HepG2 (cell line): ENCODE results near the gene RBMS2. TPM values are rescaled to one million over a fixed set of nuclear protein-coding genes. Genes with fewer than 3 reads are reported as not detected.

Experiments
- ATAC-seq: fragments of 200-7000 bp; cut with Tn5 transposase; 3 replicates; pipeline ENCODE4 v1.9.1; 2020; ENCODE audit warnings: mild to moderate bottlenecking, moderate library complexity
- BruUV-seq: library from RNA; stranded (reverse); fragments of 400-500 nt; replicated peaks from 2 replicates; lab custom pipeline; 2021; lab: Mats Ljungman, UMichigan
- CTCF ChIA-PET: fragments of 300-600 bp; formaldehyde crosslinking; extraction: SDS; loops from one replicate; lab custom pipeline; 2021; ENCODE audit warnings: low total read pairs, inconsistent platforms, low intra/inter-chr PET ratio; lab: Yijun Ruan, JAX
- POLR2A ChIA-PET: fragments of 350-600 bp; sonication (Branson Sonifier 250); formaldehyde crosslinking; loops from one replicate; lab custom pipeline; 2020; ENCODE audit warnings: antibody characterized with exemption, inconsistent platforms; lab: Yijun Ruan, JAX
- DNase-seq: peaks from one replicate; pipeline ENCODE4 v3.0.0-alpha.2; 2015; ENCODE audit warnings: low spot score
- FAIRE-seq: peaks from 3 replicates; lab custom pipeline; 2011; peaks lifted over from hg19 to GRCh38; lab: Jason Lieb, UNC
- H2AFZ ChIP-seq: one replicate; pipeline ENCODE4 v1.6.1; 2011; ENCODE audit warnings: low read length, inconsistent platforms
- H3K27ac ChIP-seq: fragments of 300-600 bp; 3 replicates; pipeline ENCODE4 v1.8.0; 2011; ENCODE audit warnings: mixed run types, mild to moderate bottlenecking, mixed read lengths, low read length, inconsistent platforms; ENCODE audit not compliant: insufficient read depth; ENCODE audit errors: extremely low read length
- H3K27me3 ChIP-seq, 2 experiments: fragments of 200-600 bp in 1 of 2; 2 replicates in 1 of 2; 3 replicates in 1 of 2; pipeline versions ENCODE4 v1.6.0 to v1.8.0; 2011; ENCODE audit warnings: low read length in 2 of 2, mild to moderate bottlenecking in 2 of 2, moderate library complexity in 2 of 2, inconsistent platforms in 1 of 2; ENCODE audit not compliant: insufficient read depth in 2 of 2, control insufficient read depth in 1 of 2
- H3K36me3 ChIP-seq, 2 experiments: fragments of 200-600 bp in 1 of 2; replicated peaks in 1 of 2; 2 replicates in 1 of 2; 3 replicates in 1 of 2; pipeline versions ENCODE4 v1.5.1 to v1.8.0; 2011; ENCODE audit warnings: low read length in 2 of 2, inconsistent platforms in 1 of 2; ENCODE audit not compliant: insufficient read depth in 2 of 2, control insufficient read depth in 1 of 2
- H3K4me1 ChIP-seq: 2 replicates; pipeline ENCODE4 v1.5.1; 2012; ENCODE audit warnings: low read length, inconsistent platforms; ENCODE audit not compliant: insufficient read depth
- H3K4me2 ChIP-seq: 2 replicates; pipeline ENCODE4 v1.6.0; 2011; ENCODE audit warnings: low read depth, low read length, inconsistent platforms
- H3K4me3 ChIP-seq, 3 experiments: fragments of 200-600 bp in 1 of 3; sonication (generic), shearing (Covaris generic) in 1 of 3; replicated peaks in 1 of 3; 2 replicates each; pipeline ENCODE4 v1.5.1; 2011 to 2016; ENCODE audit warnings: low read length in 3 of 3, inconsistent platforms in 2 of 3, low read depth in 2 of 3, mild to moderate bottlenecking in 2 of 3, control low read depth in 1 of 3, mixed read lengths in 1 of 3; ENCODE audit not compliant: insufficient read depth in 1 of 3
- H3K79me2 ChIP-seq: one replicate; pipeline ENCODE4 v1.6.1; 2011; ENCODE audit warnings: low read length, inconsistent platforms; ENCODE audit not compliant: insufficient read depth
- H3K9ac ChIP-seq: 2 replicates; pipeline ENCODE4 v1.6.0; 2011; ENCODE audit warnings: mild to moderate bottlenecking, low read depth, low read length, inconsistent platforms; ENCODE audit not compliant: insufficient read depth
- H3K9me3 ChIP-seq: 2 replicates; pipeline ENCODE4 v1.5.1; 2012; ENCODE audit warnings: mild to moderate bottlenecking, low read length
- H4K20me1 ChIP-seq: 2 replicates; pipeline ENCODE4 v1.6.0; 2011; ENCODE audit warnings: inconsistent platforms, mild to moderate bottlenecking, low read length, moderate library complexity; ENCODE audit not compliant: insufficient read depth
- AHR ChIP-seq: IDR thresholded peaks from 2 replicates; pipeline ENCODE4 v1.6.1; 2018; ENCODE audit warnings: missing genetic modification reagents, missing compliant biosample characterization
- GTF2F1 ChIP-seq: fragments of 150-350 bp; IDR thresholded peaks from 2 replicates; pipeline ENCODE4 v1.6.1; 2014; ENCODE audit warnings: low read length
- JDP2 ChIP-seq: sonication (generic); formaldehyde crosslinking; IDR thresholded peaks from 2 replicates; pipeline ENCODE4 v1.8.1; 2022; ENCODE audit warnings: missing genetic modification reagents, borderline replicate concordance
- KMT2A ChIP-seq: sonication (generic); formaldehyde crosslinking; IDR thresholded peaks from 2 replicates; pipeline ENCODE4 v1.4.0; 2020; ENCODE audit warnings: missing genetic modification reagents
- MAFK ChIP-seq, 2 experiments: IDR thresholded peaks in 1 of 2; conservative IDR thresholded peaks in 1 of 2; 2 replicates each; pipeline ENCODE4 v1.6.1; 2011; ENCODE audit warnings: improper control_type of control experiment in 2 of 2, low read length in 2 of 2
- SCMH1 ChIP-seq: sonication (generic); formaldehyde crosslinking; IDR thresholded peaks from 2 replicates; pipeline ENCODE4 v1.9.0; 2021; ENCODE audit warnings: missing genetic modification reagents, mild to moderate bottlenecking, borderline replicate concordance
- ZNF138 ChIP-seq: sonication (generic); formaldehyde crosslinking; IDR thresholded peaks from 2 replicates; pipeline ENCODE4 v1.5.0; 2020; ENCODE audit warnings: mild to moderate bottlenecking, low read depth, missing genetic modification reagents
- ZNF746 ChIP-seq: sonication (generic); formaldehyde crosslinking; IDR thresholded peaks from 2 replicates; pipeline ENCODE4 v1.8.0; 2022; ENCODE audit warnings: mild to moderate bottlenecking, missing genetic modification reagents
- ZNF780A ChIP-seq: sonication (generic); formaldehyde crosslinking; IDR thresholded peaks from 2 replicates; pipeline ENCODE4 v1.8.0; 2022; ENCODE audit warnings: mild to moderate bottlenecking, missing genetic modification reagents, moderate library complexity
- WGBS: methylation state at CpG from one replicate; pipeline ENCODE4 v1.1.6; 2017; ENCODE audit warnings: low lambda C conversion rate; 5-methylcytosine and 5-hydroxymethylcytosine counted together
- in situ Hi-C: cut with HindIII; loops from 2 replicates; pipeline ENCODE4 v1.10.0; 2017; ENCODE audit warnings: low pct_unique_long_range_greater_than_20kb; ENCODE audit not compliant: extremely low pct_ligation_motif_present
- intact Hi-C: fragments of 100-400 bp; cut with micrococcal nuclease; formaldehyde crosslinking; loops from one replicate; pipeline ENCODE4 v1.10.0; 2022; ENCODE audit not compliant: unreplicated experiment
- polyA plus RNA-seq, 8 experiments: library from polyadenylated mRNA; depleted of rRNA in 3 of 8; stranded (reverse) in 7 of 8; unstranded in 1 of 8; fragments of >200 nt; fragmentation: Illumina TruSeq in 4 of 8; extraction: Trizol in 4 of 8; gene quantifications; 2 replicates each; pipeline versions ENCODE4 v1.2.1 to v1.2.3, GENCODE V29; 2011 to 2016; ENCODE audit warnings: low read depth in 4 of 8, missing spikeins in 1 of 8, mixed read lengths in 1 of 8; ENCODE audit not compliant: insufficient read depth in 1 of 8
- total RNA-seq, 5 experiments: library from RNA; depleted of rRNA; stranded (reverse); fragments of >200 nt; fragmentation: Illumina TruSeq; extraction: Trizol; gene quantifications; 2 replicates each; pipeline ENCODE4 v1.2.3, GENCODE V29; 2016; ENCODE audit warnings: low read depth in 1 of 5
- TF ChIP-seq, protein P1 (sequence below): IDR thresholded peaks from 2 replicates; pipeline ENCODE4 v1.6.1; 2016; ENCODE audit warnings: low read depth, missing genetic modification reagents, missing compliant biosample characterization

The RBMS2 gene
- total and polyA plus RNA-seq, 2 of the 13 experiments (the other 11 are each of a cell fraction or from before 2014, with no cell fraction given): 0.53 to 7.4 TPM

DNA sequence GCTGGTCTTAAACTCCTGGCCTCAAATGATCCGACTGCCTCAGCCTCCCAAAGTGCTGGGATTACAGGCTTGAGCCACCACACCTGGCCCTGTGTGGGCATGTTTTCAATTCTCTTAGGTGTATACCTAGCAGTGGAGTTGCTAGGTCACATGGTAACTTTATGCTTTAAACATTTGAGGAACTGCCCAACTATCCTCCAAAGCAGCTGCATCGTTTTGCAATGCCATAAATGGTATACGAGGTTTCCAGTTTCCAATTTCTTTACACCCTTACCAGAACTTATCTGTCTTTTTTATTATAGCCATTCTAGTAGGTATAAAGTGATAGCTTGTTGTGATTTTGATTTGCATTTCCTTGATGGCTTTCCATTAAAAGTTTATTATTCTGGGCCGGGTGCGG is 25.1 kb downstream of the RBMS2 start:
- Histone ChIP-seq H3K27me3 (no peaks in the 10 kb centered on the region), H3K79me2 (no peaks in the 10 kb centered on the region), H3K27ac (no peak overlapping the region), H3K4me2 (no peak overlapping the region)
- ChIA-PET POLR2A (no interaction called here), CTCF (no interaction called here)
- ATAC-seq (no peak), DNase-seq (no peak), FAIRE-seq (no peak)
- intact Hi-C loops: no loop called here
- in situ Hi-C loops: no loop called here
- no TSS peak for BruUV-seq
- TF ChIP-seq ZNF780A (CRISPR knock-in tag) (no peak), JDP2 (CRISPR knock-in tag) (no peak), AHR (no peak), SCMH1 (CRISPR knock-in tag) (no peak), ZNF746 (CRISPR knock-in tag) (no peak), ZNF138 (no peak), GTF2F1 (no peak), KMT2A (CRISPR knock-in tag) (no peak), MAFK (conservative IDR thresholded peaks at IDR 0.05 in 1 of 2, IDR thresholded peaks at IDR 0.05 in 1 of 2; ENCODE audit: low read length in 2 of 2) (no peak)
- TF ChIP-seq, protein P1, sequence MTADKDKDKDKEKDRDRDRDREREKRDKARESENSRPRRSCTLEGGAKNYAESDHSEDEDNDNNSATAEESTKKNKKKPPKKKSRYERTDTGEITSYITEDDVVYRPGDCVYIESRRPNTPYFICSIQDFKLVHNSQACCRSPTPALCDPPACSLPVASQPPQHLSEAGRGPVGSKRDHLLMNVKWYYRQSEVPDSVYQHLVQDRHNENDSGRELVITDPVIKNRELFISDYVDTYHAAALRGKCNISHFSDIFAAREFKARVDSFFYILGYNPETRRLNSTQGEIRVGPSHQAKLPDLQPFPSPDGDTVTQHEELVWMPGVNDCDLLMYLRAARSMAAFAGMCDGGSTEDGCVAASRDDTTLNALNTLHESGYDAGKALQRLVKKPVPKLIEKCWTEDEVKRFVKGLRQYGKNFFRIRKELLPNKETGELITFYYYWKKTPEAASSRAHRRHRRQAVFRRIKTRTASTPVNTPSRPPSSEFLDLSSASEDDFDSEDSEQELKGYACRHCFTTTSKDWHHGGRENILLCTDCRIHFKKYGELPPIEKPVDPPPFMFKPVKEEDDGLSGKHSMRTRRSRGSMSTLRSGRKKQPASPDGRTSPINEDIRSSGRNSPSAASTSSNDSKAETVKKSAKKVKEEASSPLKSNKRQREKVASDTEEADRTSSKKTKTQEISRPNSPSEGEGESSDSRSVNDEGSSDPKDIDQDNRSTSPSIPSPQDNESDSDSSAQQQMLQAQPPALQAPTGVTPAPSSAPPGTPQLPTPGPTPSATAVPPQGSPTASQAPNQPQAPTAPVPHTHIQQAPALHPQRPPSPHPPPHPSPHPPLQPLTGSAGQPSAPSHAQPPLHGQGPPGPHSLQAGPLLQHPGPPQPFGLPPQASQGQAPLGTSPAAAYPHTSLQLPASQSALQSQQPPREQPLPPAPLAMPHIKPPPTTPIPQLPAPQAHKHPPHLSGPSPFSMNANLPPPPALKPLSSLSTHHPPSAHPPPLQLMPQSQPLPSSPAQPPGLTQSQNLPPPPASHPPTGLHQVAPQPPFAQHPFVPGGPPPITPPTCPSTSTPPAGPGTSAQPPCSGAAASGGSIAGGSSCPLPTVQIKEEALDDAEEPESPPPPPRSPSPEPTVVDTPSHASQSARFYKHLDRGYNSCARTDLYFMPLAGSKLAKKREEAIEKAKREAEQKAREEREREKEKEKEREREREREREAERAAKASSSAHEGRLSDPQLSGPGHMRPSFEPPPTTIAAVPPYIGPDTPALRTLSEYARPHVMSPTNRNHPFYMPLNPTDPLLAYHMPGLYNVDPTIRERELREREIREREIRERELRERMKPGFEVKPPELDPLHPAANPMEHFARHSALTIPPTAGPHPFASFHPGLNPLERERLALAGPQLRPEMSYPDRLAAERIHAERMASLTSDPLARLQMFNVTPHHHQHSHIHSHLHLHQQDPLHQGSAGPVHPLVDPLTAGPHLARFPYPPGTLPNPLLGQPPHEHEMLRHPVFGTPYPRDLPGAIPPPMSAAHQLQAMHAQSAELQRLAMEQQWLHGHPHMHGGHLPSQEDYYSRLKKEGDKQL (CRISPR knock-in tag): no peak
- TF ChIP-seq, all 625 proteins: peak for 0
- WGBS: 93% methylated on average over 5 of the region's 5 CpGs
- H4K20me1 ChIP-seq: no peaks in the 10 kb centered on the region
- no peak overlapping the region for H3K9ac ChIP-seq
- no peaks in the 10 kb centered on the region for H3K9me3 ChIP-seq
- H3K4me1 ChIP-seq: no peaks in the 10 kb centered on the region
- no peak overlapping the region for H2AFZ ChIP-seq
- H3K4me3 ChIP-seq: no peak overlapping the region
- no peaks in the 10 kb centered on the region for H3K36me3 ChIP-seq
